H1 (cell line): ENCODE results near the gene HBD. TPM values are rescaled to one million over a fixed set of nuclear protein-coding genes. Genes with fewer than 3 reads are reported as not detected.

ENCODE experiments used
- BRCA1 ChIP-seq: IDR thresholded peaks from 2 replicates; pipeline ENCODE4 v1.6.1; 2012; ENCODE audit warnings: low read depth, low read length, improper control_type of control experiment
- EZH2 ChIP-seq: fragments of 200-600 bp; sonication (generic); IDR thresholded peaks from 2 replicates; pipeline ENCODE4 v1.7.1; 2012; ENCODE audit warnings: low read depth, mild to moderate bottlenecking, moderate library complexity, low read length, inconsistent platforms; ENCODE audit not compliant: severe bottlenecking
- NRF1 ChIP-seq: IDR thresholded peaks from 2 replicates; pipeline ENCODE4 v1.6.1; 2011; ENCODE audit warnings: mild to moderate bottlenecking, low read depth, low read length, improper control_type of control experiment
- TAF7 ChIP-seq: optimal IDR thresholded peaks from 2 replicates; pipeline ENCODE3; 2011; ENCODE audit warnings: low read depth, mild to moderate bottlenecking, inconsistent platforms, low read length, moderate library complexity, borderline replicate concordance
- polyA plus RNA-seq, 7 experiments: library from polyadenylated mRNA; depleted of rRNA in 3 of 7; stranded (reverse) in 5 of 7; unstranded in 2 of 7; fragments of >200 nt in 5 of 7; fragments of 200-250 nt in 2 of 7; gene quantifications; 1 replicate in 5 of 7; 2 replicates in 1 of 7; 4 replicates in 1 of 7; pipeline versions ENCODE4 v1.2.1 to v1.2.3, GENCODE V29; 2011 to 2013; ENCODE audit warnings: missing spikeins in 2 of 7, mixed read lengths in 2 of 7
- total RNA-seq: library from RNA; stranded (reverse); fragmentation: NEBNext Ultra II Directional; extraction: Animal tissue kit (Norgen Biotek cat#: 25700); gene quantifications from 2 replicates; pipeline ENCODE4 v1.2.1, GENCODE V29; 2021
- TF ChIP-seq, protein P1 (sequence below): IDR thresholded peaks from 2 replicates; pipeline ENCODE4 v1.6.1; 2012; ENCODE audit warnings: inconsistent platforms
- TF ChIP-seq, protein P2 (sequence below), 3 experiments: IDR thresholded peaks; 1 replicate in 2 of 3; 2 replicates in 1 of 3; pipeline versions ENCODE4 v1.5.1 to v1.6.1; 2011; ENCODE audit warnings: low read length in 3 of 3, mild to moderate bottlenecking in 3 of 3, inconsistent platforms in 2 of 3, low read depth in 1 of 3, moderate library complexity in 1 of 3; ENCODE audit not compliant: insufficient read depth in 1 of 3; ENCODE audit errors: control extremely low read depth in 1 of 3
- TF ChIP-seq, protein P3 (sequence below): IDR thresholded peaks from 2 replicates; pipeline ENCODE4 v1.6.1; 2011; ENCODE audit warnings: low read length, improper control_type of control experiment

The HBD gene
- total and polyA plus RNA-seq, 2 of the 8 experiments (the other 6 are each of a cell fraction or from before 2014, with no cell fraction given): not detected

DNA sequence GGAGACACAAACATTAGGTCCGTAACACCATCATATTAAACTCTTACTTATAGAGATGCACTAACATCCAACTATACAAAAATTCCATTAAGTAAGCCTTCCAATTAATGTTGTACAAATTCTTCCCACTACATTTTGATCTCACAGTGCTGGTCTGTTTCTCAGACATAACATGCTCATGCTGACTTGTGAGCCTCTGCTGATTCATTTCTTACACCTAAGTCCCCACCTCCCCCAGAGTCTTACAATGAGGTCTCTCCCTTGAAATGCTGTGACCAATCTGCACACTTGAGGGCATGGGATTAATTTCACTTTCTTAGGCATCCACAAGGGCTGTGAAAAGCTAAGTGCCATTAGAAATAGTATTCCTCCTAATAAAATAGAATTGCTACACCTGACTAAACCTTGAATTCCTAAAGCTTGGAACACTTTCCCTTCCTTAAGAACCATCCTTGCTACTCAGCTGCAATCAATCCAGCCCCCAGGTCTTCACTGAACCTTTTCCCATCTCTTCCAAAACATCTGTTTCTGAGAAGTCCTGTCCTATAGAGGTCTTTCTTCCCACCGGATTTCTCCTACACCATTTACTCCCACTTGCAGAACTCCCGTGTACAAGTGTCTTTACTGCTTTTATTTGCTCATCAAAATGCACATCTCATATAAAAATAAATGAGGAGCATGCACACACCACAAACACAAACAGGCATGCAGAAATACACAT is 13.3 kb upstream of the HBD start (continued):
- TF ChIP-seq, protein P1, sequence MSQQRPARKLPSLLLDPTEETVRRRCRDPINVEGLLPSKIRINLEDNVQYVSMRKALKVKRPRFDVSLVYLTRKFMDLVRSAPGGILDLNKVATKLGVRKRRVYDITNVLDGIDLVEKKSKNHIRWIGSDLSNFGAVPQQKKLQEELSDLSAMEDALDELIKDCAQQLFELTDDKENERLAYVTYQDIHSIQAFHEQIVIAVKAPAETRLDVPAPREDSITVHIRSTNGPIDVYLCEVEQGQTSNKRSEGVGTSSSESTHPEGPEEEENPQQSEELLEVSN: no peak
- TF ChIP-seq NRF1: no peak
- no peak for TF ChIP-seq EZH2
- no peak for TF ChIP-seq TAF7
- TF ChIP-seq, protein P2, sequence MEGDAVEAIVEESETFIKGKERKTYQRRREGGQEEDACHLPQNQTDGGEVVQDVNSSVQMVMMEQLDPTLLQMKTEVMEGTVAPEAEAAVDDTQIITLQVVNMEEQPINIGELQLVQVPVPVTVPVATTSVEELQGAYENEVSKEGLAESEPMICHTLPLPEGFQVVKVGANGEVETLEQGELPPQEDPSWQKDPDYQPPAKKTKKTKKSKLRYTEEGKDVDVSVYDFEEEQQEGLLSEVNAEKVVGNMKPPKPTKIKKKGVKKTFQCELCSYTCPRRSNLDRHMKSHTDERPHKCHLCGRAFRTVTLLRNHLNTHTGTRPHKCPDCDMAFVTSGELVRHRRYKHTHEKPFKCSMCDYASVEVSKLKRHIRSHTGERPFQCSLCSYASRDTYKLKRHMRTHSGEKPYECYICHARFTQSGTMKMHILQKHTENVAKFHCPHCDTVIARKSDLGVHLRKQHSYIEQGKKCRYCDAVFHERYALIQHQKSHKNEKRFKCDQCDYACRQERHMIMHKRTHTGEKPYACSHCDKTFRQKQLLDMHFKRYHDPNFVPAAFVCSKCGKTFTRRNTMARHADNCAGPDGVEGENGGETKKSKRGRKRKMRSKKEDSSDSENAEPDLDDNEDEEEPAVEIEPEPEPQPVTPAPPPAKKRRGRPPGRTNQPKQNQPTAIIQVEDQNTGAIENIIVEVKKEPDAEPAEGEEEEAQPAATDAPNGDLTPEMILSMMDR (IDR thresholded peaks at IDR 0.05; ENCODE audit: control extremely low read depth in 1 of 3, insufficient read depth in 1 of 3, low read depth in 1 of 3, low read length in 3 of 3): no peak
- TF ChIP-seq, protein P3, sequence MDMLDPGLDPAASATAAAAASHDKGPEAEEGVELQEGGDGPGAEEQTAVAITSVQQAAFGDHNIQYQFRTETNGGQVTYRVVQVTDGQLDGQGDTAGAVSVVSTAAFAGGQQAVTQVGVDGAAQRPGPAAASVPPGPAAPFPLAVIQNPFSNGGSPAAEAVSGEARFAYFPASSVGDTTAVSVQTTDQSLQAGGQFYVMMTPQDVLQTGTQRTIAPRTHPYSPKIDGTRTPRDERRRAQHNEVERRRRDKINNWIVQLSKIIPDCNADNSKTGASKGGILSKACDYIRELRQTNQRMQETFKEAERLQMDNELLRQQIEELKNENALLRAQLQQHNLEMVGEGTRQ: no peak
- TF ChIP-seq BRCA1: no peak
